OCI-M1 (cell line): ENCODE data around the gene KRTAP19-3.

Experiments used
- DNase-seq: peaks from one replicate; lab custom pipeline; 2025; lab: John Stamatoyannopoulos, UW

Gene KRTAP19-3

DNA sequence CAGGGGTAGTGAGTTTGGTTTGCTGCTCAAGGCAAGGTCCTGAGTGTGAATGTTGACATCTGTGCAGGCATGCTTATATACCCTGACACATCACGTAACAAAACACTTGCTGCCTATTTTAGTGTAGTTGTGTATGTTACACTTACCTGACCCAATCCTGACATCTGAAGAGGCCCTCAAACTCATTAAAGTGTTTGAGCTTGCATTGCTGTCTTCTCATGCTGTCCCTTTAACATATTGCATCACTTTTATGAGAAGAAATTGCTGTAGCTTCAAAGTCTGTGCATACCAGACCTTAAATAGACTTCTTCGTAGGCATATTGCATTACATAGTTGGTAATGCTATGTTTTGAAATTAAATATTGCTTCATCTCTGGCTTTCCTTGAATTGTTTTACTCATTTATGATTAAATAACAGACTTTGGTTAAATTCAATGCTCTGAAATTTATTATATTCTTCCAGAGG, at the start of gene KRTAP19-3:
TSS of gene KRTAP19-3 (minus strand) at position 51 of the 466 bp plus-strand sequence. CDS start 56 bp downstream, outside the sequence.
- no peak for DNase-seq

- DNase-seq: no peak
Observed at GRCh38 chr21:30518876-30519275, 27.1 kb upstream of the KRTAP19-3 start.

GRCh38 chr21:30515681-30516080, 23.9 kb upstream of the KRTAP19-3 start:
- no peak for DNase-seq

DNA sequence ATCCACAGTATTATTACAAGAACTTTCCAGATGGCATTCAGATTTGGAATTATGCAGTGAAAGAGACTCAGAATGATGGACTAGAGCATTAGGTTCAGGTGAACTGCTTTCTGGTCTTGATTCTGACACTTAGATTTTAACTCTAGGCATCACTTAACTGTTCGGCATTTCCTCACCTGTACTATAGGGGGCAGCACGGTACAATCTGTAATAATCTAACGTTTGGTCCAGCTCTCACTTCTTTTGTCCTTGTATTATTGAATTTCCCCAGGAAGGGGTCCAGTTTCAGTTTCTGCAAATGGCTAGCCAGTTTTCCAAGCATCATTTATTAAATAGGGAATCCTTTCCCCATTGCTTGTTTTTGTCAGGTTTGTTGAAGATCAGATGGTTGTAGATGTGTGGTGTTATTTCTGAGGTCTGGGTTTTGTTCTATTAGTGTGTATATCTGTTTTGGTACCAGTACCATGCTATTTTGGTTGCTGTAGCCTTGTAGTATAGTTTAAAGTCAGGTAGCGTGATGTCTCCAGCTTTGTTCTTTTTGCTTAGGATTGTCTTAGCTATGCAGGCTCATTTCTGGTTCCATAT, 13.9 kb upstream of the KRTAP19-3 start:
- DNase-seq: peak; percentile 11

GRCh38 chr21:30502041-30502440, 10.2 kb upstream of the KRTAP19-3 start, which contains the start of gene KRTAP19-5:
KRTAP19-5 (minus strand) TSS chr21:30502141; CDS start chr21:30502090, 51 bp downstream.
- no peak for DNase-seq

- DNase-seq: no peak
Observed at GRCh38 chr21:30497065-30497464, 5.3 kb upstream of the KRTAP19-3 start, which contains the start of gene KRTAP19-4. KRTAP19-4 (minus strand) TSS chr21:30497165; CDS start chr21:30497110, 55 bp downstream.

- DNase-seq: no peak
Observed at GRCh38 chr21:30487336-30487735, 4.5 kb downstream of the KRTAP19-3 start, which contains the start of gene KRTAP19-2. KRTAP19-2 (minus strand) TSS chr21:30487436; CDS start chr21:30487348, 88 bp downstream.

- DNase-seq: no peak
Observed at GRCh38 chr21:30486180-30486579, 5.6 kb downstream of the KRTAP19-3 start.

DNA sequence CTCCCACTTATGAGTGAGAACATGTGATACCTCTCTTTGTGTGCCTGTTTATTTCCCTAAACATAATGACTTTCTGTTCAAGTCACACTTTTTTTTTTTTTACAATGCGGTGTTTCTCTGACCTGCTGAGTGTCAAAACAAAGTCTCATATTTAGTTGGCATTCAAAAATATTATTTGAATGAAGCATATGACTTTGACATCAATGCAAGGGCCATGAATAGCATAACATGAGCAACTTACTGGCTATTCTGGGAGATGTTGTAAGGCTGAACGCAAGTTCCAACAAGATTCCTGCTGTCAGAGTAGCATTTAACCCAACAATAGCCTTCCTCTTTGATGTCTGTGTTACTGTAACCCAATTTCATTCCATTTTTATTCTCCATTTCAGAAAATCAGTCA, 9.7 kb downstream of the KRTAP19-3 start:
- no peak for DNase-seq

DNA sequence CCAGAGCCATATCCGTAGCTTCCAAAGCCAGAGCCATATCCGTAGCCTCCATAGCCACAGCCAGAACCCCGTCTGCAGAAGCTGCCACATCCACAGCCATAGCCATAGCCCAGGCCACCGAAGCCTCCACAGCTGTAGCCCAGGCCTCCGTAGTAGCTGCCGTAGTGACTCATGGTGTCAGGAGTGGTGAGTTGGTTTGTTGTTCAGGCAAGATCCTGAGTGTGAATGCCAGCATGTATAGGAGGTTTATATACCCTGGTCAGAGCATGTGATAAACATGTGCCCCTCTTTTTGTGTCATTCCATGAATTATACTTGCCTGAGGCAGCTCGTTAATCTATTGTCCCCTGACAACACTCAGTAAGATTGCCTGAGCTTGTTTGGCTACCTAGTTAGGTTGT, 11.7 kb downstream of the KRTAP19-3 start, which contains the start of gene KRTAP19-1:
TSS of gene KRTAP19-1 (minus strand) at position 223 of the 400 bp plus-strand sequence. CDS start at position 173, 50 bp downstream.
- DNase-seq: no peak

DNA sequence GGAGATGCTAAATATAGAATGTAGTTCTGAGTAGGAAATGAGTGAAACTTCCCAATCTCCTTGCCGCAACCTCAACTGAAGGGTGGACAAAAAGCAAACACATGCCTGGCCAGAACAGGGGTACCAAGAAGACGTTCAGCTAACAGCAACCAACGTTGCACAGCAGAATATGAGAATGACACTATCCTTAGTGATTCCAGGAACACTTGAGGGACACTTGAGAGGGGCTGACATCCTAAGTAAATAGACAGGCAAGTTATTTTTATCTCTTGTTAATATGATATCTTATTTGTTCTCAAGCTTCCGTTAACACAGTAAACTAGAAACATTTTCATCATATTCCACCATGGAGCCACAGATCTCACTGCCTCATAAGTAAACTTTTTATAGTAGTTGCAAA, 12.6 kb downstream of the KRTAP19-3 start:
- DNase-seq: no peak

- peak; percentile 64 for DNase-seq
Observed at GRCh38 chr21:30478004-30478403, 13.8 kb downstream of the KRTAP19-3 start.

GRCh38 chr21:30468900-30469714, 22.7 kb downstream of the KRTAP19-3 start:
- no peak for DNase-seq

DNA sequence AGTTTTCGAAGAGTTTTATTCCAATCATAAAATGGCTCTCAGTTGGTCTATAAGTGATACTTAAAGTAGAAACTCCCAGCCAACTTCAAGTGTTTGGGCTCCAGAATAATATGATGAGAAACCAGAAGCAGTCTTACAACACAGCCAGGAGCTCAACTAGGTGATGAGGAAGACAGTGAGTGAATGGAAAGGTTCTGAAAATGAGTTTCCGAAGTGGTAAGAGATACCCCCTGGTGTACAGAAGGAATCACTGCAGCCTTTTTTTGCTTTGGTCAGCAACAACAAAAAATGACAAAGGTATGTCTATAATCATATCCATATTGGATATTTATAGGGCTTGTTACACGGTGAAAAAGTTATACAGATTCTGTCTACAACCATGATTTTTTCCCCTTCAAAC, 28.1 kb downstream of the KRTAP19-3 start:
- DNase-seq: peak; percentile 36

- no peak for DNase-seq
Observed at GRCh38 chr21:30448514-30448913, 43.3 kb downstream of the KRTAP19-3 start.

- no peak for DNase-seq
Observed at GRCh38 chr21:30447056-30447455, 44.8 kb downstream of the KRTAP19-3 start.

- DNase-seq: no peak
Observed at GRCh38 chr21:30444204-30444603, 47.6 kb downstream of the KRTAP19-3 start.

DNA sequence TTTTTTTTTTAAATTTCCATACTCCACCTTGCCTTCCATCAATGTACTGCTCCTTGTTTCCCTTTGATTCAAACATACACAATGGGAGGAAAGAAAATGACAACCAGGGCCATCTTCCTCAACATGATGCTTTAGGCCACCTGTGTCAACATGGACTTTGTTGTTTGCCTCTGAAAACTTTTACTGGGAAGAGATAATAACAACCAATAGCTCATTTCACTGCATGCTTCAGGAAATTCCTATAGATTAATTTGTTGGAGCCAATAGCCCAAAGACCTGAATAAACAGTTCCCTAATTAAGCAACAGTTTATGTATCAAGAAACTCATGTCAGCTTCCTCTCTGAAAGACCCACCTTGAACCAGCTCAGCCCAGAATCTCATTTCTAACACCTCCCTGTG, 48.6 kb downstream of the KRTAP19-3 start:
- DNase-seq: no peak
